AG10803 (cell line): ENCODE data around the gene PXK.
A peak's percentile ranks its signal among the peaks of the same experiment; 100 is the strongest.

Experiments used
- DNase-seq: peaks from one replicate; pipeline ENCODE4 v3.0.0; 2010; ENCODE audit warnings: low read depth
- H3K4me3 ChIP-seq: 2 replicates; pipeline ENCODE4 v1.5.1; 2011; ENCODE audit warnings: mild to moderate bottlenecking, low read length, control low read depth
- TF ChIP-seq, protein P1 (sequence below): conservative IDR thresholded peaks from 2 replicates; pipeline ENCODE4 v1.5.1; 2011; ENCODE audit warnings: mild to moderate bottlenecking, low read length, control low read depth, inconsistent platforms

The PXK gene

DNA sequence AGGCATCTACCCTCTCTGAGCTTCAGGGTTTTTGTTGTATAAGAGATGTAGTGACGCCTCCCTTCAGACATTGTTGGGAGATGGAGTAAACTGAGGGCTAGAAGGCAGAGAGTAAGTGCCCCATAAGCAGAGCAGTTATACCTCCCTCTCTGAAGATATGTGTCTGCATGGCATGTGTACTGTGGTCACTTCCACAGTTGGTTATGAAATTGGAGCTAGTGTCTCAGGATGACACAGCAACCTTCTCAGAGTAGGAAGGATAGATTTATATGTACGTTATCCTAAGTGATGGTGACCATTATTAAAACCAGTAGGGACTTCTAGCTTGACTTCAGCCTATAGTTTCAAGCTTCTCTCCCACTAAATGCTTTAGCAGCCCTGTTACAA lies 17.9 kb downstream of the PXK start:
- TF ChIP-seq, protein P1, sequence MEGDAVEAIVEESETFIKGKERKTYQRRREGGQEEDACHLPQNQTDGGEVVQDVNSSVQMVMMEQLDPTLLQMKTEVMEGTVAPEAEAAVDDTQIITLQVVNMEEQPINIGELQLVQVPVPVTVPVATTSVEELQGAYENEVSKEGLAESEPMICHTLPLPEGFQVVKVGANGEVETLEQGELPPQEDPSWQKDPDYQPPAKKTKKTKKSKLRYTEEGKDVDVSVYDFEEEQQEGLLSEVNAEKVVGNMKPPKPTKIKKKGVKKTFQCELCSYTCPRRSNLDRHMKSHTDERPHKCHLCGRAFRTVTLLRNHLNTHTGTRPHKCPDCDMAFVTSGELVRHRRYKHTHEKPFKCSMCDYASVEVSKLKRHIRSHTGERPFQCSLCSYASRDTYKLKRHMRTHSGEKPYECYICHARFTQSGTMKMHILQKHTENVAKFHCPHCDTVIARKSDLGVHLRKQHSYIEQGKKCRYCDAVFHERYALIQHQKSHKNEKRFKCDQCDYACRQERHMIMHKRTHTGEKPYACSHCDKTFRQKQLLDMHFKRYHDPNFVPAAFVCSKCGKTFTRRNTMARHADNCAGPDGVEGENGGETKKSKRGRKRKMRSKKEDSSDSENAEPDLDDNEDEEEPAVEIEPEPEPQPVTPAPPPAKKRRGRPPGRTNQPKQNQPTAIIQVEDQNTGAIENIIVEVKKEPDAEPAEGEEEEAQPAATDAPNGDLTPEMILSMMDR = no peak
- peak; percentile 68 for DNase-seq
- no peak overlapping the region for H3K4me3 ChIP-seq

DNA sequence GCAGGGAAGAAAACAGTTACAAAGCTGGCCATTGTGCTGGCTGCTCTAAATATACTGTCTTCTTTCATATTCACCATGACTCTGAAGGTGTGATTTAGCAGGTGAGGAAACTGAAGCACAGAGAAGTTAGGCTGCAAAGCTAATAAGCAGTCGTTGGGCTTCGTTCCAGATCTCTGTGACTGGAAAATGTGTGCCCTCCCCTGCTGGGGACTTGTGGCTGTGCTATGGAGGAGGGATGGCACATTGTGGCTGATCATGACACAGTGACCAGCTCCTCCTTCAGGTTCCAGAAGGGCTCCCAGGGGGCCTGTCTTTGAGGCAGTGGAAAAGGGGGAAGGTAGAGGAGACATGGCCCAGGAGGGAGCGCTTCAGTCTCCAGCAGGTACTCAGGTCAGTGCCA lies 19.2 kb downstream of the PXK start:
- TF ChIP-seq, protein P1 = no peak
- DNase-seq = no peak
- H3K4me3 ChIP-seq = no peak overlapping the region

DNA sequence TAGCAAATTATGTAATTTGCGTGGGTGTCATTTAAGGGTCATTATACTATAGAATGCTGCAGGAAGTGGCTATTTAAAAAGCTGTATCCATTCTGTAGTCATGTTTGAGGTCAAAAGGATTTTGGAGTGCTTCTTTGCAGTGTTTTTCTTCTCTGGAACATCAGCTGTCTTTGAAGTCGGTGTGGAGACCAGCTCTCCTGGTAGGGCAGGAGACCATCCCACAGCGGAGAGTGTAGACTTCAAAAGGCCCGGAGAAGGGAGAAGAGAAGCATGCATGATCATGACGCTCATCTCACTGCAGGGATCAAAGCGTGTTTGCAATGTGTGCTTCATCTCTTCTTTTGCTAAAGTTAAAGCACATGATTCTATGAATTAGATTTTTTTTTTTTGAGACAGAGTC lies 19.9 kb downstream of the PXK start:
- no peak for DNase-seq
- TF ChIP-seq, protein P1 = no peak
- H3K4me3 ChIP-seq = no peak overlapping the region

DNA sequence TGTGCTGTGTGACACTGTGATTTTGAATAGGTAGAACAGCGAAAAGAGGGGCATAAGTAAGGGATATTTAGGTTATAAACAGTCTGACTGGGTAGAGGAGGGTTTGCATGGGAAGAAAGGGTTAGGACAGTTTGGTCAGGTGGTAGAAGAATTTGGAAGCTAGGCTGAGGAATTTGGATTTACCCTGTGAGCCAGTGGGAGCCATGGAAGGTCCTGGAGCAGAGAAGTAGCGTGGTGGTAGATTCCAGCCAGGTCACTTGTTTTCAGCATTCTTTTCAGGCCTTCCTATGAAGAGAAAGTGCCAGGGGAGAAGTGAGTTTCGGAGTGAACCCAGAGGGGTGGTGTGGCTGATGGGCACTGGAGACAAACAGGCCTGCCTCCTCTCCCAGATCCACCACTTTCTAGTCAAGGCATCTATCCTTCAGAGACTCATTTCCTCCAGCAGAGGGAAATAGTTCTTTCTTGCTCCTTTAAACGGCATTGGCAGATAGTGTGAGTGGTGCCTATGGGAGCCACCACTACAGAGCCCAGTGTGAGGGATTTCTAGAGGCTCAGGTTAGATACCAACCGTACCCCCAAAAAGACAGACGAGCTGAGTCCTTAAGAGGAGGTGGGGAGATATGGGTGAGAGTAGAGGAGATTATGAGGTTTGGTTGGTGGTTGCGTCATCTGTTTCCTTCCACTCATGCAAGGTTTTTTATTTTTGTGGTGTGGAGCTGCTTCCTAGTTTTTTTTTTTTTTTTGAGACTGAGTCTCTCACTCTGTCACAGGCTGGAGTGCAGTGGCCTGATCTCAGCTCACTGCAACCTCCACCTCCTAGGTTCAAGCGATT lies 21.2 kb downstream of the PXK start:
- H3K4me3 ChIP-seq = no peak overlapping the region
- peak; percentile 70 for DNase-seq
- TF ChIP-seq, protein P1 = peak; percentile 40

DNA sequence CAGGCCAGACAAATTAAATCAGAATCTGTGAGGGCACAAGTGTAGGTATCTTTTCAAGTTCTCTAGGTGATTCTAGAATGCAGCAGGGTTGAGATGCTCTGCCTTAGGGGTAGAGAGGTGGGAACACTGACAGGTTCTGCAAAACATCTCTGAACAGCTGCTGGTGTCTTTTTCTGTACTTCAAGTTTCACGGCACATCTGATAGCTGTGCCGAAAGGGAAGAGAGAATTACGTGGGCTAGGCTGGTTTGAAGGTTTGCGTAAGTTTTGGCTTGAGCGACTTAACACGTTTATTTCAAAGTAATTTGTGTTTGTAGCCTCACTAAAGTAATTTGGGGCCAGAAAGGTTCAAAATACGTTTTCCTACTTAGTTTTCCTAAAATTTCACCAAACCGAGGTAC lies 22.5 kb downstream of the PXK start:
- DNase-seq = no peak
- TF ChIP-seq, protein P1 = no peak
- no peak overlapping the region for H3K4me3 ChIP-seq

DNA sequence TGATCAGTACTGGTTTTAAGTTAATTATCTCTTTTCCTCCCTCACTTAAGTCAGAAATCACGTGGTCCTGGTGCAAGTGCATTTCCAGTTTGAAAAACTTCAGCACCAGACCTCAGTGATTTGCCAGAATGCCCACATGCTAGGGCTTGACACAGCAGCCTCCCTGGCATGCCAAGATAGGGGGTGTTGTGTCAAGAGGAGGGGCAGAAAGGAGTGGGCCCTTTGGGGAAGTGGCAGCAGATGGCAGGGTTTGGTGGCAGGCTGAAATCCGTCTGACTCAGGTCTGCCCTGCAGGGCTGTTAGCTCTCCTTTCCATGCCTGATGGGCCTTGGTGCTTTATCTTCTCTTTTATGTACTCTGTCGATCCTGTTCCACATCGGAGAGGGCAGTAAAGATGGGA lies 23.4 kb downstream of the PXK start:
- no peak for DNase-seq
- TF ChIP-seq, protein P1 = no peak
- H3K4me3 ChIP-seq = no peak overlapping the region

DNA sequence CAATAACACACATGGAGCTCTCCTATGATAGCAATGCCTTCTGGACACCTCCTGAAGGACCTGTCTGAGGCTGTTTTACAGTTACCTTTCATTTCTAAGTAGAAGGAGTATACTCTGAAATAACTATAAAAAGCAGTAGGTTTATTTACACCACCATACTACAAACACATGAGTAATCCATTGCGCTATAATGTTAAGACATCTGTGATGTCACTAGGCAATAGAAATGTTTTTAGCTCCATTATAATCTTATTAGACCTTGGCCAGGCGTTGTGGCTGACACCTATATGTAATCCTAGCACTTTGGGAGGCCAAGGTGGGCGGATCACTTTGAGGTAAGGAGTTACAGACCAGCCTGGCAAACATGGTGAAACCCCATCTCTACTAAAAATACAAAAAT lies 24.7 kb downstream of the PXK start:
- DNase-seq = no peak
- TF ChIP-seq, protein P1 = no peak
- no peak overlapping the region for H3K4me3 ChIP-seq
